Uterus (tissue), 2 donors: ENCODE data around the gene KLHDC10.

Source experiments
- POLR2A ChIP-seq, 2 donors: fragments of 450-650 bp; IDR thresholded peaks; one replicate each; pipeline ENCODE4 v1.6.1; 2016; ENCODE audit warnings: antibody characterized with exemption in 2 of 2, mild to moderate bottlenecking in 1 of 2, moderate library complexity in 1 of 2
- TF ChIP-seq, protein P1 (sequence below), 4 experiments: fragments of 200-600 bp in 2 of 4; fragments of 450-650 bp in 2 of 4; sonication (generic) in 2 of 4; IDR thresholded peaks; one replicate each; pipeline ENCODE4 v1.5.1; 2016 to 2019; ENCODE audit warnings: antibody characterized with exemption in 4 of 4, mild to moderate bottlenecking in 2 of 4, moderate library complexity in 1 of 4

DNA sequence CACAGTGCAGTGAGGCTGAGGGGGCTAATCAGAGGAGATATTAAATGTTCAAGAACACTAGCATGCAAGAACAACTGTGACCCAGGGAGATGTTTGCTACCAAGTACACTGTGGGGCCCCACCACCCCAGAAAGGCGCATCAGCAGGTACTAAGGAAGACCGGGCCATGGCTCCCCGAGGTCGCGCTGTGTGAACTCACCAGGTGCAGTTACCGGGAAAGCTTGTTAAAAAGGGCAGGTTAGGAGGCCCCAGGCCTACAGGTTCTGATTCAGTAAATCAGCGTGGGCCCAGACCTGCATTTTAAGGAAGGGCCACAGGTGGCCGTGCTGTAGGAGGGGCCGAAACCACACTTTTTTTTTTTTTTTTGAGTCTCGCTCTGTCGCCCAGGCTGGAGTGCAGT, 80.3 kb downstream of the KLHDC10 start:
- TF ChIP-seq POLR2A (IDR thresholded peaks at IDR 0.05), result no peak
- TF ChIP-seq, protein P1, sequence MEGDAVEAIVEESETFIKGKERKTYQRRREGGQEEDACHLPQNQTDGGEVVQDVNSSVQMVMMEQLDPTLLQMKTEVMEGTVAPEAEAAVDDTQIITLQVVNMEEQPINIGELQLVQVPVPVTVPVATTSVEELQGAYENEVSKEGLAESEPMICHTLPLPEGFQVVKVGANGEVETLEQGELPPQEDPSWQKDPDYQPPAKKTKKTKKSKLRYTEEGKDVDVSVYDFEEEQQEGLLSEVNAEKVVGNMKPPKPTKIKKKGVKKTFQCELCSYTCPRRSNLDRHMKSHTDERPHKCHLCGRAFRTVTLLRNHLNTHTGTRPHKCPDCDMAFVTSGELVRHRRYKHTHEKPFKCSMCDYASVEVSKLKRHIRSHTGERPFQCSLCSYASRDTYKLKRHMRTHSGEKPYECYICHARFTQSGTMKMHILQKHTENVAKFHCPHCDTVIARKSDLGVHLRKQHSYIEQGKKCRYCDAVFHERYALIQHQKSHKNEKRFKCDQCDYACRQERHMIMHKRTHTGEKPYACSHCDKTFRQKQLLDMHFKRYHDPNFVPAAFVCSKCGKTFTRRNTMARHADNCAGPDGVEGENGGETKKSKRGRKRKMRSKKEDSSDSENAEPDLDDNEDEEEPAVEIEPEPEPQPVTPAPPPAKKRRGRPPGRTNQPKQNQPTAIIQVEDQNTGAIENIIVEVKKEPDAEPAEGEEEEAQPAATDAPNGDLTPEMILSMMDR (IDR thresholded peaks at IDR 0.05), result no peak
